Measurements from ENCODE around the gene LIMS3.
"Not testable (repeated sequence)": the region's sequence is repeated elsewhere in the genome, so short reads cannot be mapped to it uniquely, and the experiment has no call there.

The LIMS3 gene

DNA sequence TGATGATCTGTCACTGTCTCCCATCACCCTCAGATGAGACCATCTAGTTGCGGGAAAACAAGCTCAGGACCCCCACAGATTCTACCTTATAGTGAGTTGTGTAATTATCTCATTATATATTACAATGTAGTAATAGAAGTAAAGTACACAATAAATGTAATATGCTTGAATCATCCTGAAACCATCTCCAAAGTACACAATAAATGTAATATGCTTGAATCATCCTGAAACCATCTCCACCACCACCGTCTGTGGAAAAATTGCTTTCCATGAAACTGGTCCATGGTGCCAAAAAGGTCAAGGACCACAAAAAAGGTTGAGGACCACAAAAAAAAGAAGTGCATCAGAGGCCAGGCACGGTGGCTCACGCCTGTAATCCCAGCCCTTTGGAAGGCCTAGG lies 29.3 kb downstream of the LIMS3 start:
- DNase-seq, result not testable (repeated sequence)

DNA sequence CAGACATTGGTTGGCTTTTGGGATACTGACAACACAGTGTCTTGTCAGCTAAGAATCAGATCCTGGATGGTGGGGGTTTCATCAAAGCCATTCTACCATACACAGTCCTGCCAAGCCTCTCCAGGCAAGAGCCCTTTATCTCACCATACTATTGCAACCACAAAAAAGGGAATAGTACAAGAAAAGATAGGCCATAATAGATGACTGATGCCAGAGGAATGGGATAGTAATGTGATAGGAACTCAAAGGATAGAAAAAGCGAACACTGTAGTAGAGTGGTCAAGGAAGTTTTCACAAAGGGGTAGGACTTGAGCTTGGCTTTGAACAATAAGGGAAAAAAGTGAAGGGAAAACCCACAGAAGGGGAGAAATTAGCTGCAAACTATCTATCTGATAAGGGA lies 30.7 kb downstream of the LIMS3 start:
- DNase-seq, result not testable (repeated sequence)

DNA sequence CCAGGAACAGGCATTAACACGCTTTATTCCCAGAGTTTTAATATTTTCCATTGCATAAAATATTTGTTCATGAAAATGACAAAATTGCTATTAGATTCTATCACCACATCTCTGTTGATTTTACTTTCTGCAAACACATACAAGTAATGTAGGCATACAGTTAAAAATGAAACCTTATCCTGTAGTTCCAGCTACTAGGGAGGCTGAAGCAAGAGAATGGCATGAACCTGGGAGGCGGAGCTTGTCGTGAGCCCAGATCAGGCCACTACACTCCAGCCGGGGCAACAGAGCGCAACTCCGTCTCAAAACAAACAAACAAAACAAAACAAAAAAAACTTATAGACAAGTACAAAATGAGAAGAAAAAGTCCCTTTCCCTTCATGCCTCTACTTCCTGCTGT lies 38.0 kb downstream of the LIMS3 start:
- DNase-seq, result not testable (repeated sequence)

DNA sequence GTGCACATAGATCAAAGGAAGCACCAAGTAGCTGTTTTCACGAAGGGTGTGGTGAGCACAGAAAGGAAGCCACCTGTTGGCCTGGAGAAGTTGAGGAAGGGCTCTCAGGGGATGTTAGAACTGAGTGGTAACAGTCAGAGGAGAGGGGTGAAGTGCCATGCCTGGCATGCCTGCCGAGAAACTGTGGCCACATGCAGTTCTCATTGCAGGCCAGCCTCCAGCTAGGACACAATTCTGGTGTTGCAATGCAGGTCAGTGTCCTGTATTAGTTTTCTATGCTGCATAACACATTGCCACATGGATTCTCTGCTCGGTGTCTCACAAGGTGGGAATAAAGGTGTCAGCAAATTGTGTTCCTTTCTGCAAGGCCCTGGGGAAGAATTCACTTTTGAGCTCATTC lies 46.9 kb downstream of the LIMS3 start:
- DNase-seq, result not testable (repeated sequence)

DNA sequence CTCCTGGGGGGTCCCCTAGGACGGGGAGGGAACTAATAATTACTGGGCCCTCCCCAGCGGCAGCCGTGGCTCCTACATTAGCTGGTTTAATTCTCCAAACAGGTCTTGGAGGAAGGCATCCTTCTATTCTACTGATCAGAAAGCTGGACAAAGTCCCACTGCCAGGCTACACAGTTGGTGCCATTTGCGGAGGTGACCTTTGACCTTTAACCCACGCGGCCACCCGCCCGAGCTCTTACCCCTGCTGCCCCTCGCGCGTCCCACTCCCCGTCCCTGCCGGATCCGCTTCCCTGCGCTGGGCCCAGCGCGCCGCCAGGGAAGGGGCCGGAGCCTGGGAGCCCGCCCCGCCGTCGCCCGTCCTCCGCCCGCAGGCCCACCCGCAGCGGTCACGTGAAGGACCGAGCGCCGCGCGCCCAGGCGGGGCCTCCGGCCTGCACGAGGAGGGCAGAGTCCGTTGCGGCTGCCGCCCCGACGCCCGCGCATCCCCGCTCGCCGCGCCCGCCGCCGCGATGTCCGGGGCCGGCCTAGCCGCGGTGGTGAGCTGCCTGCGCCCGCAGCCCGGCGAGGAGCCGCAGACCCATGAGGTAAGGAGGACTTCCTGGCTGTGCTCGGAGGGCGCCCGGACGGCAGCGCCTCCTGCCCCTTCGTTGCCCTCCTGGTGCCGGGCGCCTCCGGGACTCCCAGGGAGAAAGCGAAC lies 48.9 kb downstream of the LIMS3 start:
- not testable (repeated sequence) for DNase-seq

DNA sequence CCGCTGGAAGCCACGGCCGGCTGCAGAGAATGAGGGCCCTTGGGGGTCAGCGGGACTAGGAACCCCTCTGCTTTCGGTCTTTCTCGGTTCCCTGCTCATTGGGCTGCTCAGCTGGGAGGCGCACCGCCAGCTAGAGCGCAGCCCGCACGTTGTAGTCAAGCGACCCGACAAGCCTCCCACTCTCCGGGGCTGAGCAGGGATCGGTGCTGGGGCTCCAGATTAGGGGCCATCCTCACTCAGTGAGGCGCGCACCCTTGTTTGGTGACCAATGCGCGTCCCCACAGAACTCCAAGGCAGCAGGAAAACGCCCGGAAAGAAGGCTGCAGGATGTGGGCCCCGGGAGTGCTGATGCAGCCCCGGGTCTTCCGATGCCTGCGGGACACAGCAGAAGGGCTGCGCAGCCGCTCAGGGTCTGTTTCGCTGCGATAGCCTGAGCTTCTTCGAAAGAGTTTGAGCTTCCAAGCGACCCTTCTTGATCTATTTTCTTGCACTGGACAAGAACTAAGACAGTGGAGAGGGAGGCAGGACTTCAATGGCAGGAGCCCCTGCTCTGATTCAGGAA lies 49.6 kb downstream of the LIMS3 start:
- DNase-seq, result not testable (repeated sequence)

DNA sequence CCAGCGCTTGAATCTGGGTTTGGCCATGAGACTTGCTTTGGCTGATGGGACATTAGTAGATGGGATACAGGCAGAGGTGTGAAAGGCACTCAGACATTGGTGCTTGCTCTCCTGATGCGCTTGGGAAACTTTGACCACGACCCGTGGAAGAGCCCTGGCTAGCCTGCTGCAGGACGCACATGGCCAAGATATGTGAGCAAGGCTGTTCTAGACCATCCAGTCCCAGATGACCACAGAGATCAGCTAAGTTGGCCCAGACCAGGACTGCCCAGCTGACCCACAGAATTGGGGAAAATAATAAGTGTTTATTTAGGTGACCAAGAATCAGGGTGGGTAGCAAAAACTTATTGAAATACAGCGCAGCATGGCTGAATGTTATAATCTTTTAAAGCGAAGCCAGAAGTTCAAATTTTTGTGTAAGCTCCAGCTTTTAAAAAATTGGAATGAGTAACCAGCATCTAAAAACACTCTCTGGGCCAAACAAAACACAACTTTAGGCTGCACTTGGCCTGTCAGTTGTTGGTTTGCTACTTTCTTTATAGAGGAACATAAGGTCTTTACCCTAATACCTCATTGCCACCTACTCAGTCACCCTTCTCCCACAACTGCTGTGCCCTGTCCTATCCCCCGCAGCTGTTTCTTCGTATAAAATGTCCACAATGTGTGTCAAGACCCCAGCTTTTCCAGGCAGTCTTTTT lies 51.8 kb downstream of the LIMS3 start:
- DNase-seq, result not testable (repeated sequence)

DNA sequence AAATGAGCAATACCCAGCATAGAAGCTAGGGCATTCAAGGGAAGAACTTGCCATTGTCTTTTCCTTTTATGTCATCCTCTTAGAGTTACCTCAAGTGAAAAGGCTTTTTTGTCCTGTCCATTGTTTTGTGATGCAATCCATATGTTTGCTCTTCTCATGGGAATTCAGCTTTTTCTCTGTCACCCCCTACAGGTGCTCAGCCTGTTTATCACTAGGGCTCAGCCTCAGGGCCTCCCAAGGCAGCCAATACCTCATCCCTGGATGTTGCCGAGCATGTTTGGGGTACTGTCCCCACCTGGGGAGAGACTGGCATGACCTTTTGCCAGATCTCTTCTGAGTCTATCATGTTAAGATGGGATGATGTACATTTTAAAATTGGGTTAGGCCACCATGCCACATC lies 65.5 kb downstream of the LIMS3 start:
- not testable (repeated sequence) for DNase-seq

DNA sequence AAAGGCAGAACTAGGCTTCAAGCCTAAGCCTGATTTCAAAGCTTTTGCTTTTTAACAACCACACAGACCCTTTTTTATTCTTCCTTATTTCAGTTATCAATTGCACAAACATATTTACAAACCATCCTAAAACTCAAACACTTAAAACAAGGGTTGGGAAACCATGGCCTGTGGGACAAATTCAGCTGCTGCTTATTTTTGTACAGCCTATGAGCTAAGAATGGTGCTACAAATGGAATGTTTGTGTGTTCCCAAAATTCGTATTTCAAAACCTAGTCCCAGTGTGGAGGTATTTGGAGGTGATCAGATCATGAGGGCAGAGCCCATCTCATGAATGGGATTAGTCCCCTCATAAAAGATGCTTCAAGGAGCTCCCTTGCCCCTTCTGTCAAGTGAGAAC lies 67.0 kb downstream of the LIMS3 start:
- not testable (repeated sequence) for DNase-seq

DNA sequence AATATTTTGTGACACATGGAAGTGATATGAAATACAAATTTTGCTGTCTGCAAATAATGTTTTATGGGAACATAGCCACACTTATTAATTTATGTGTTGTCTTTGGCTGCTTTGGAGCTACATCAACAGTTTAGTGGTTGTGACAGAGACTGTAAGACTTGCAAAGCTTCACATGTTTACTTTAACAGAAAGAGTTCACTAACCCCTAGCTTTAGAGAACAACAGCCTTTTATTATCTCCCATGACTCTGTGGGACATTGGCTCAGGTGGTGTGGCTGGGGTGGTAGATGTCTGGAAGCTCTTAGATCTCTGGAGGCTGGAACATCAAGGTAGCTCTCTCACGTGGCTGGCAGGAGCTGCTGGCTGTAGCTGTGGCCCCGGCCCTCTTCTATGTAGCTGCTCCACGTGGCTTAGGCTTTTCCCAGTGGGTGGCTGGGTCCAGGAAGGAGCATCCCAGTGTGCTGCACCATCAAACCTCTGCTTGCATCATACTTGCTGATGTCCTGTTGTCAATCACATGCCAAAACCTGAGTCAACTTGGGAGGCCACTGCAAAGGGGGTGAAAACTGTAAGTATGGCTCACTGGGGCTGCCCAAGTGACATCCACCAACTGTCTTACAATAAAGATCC lies 67.7 kb downstream of the LIMS3 start:
- DNase-seq, result not testable (repeated sequence)

DNA sequence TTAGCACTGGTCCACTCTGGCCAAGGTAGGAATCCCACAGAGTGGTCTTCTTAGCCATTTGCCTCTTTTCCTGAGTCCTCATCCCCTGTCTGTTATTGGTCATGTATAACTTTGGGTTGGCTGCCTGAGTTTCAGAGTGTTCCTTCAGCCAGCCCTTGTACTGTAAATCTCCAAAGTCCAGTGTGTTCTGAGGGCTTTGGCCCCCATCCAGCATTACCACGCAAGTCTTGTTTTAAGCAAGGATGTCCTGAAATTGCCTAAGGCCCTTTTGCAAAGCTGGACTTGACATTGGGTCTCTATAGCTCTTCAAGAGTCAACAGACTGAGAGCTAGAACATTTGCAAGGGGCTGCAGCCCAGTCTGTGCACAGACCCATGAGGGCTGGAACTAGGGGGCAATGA lies 68.4 kb downstream of the LIMS3 start:
- not testable (repeated sequence) for DNase-seq

DNA sequence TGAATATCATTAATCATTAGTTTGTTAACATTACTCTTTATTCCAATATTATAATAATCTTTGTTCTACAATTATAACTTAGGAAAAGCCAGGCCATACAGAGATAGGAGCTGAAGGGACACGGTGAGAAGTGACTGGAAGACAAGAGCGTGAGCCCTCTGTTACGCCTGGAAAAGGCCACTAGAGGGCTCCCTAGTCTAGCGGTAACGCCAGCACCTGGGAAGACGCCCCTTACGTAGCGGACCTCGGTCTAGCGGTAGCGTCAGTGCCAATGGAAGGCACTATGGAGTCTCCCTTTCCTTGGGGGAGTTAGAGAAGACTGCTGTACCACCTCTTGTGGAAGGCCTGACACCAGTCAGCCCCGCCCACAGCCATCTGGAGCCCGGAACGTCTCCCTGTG lies 71.4 kb downstream of the LIMS3 start:
- DNase-seq, result not testable (repeated sequence)

DNA sequence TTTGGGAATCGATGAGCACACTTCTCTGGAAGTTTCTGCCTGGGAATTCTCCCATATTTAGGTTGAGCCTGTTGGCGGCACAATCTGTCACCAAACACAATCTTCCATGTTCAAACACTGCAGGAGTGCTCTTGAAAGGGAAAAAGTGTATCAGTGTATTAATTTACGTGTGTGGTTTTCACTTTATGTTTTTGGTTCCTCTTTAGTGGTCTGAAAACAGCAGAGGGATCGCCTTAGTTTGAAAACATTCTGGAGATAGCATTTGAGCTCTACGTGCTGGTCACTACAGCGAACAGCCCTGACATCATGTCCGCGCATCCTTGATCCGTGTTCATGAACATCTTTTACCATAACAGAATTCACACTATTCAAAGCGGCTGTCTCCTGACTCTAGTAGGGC lies 73.2 kb downstream of the LIMS3 start:
- not testable (repeated sequence) for DNase-seq

Data from MV-4-11 (cell line).